ENCODE results near the gene OS9.

Gene OS9

DNA sequence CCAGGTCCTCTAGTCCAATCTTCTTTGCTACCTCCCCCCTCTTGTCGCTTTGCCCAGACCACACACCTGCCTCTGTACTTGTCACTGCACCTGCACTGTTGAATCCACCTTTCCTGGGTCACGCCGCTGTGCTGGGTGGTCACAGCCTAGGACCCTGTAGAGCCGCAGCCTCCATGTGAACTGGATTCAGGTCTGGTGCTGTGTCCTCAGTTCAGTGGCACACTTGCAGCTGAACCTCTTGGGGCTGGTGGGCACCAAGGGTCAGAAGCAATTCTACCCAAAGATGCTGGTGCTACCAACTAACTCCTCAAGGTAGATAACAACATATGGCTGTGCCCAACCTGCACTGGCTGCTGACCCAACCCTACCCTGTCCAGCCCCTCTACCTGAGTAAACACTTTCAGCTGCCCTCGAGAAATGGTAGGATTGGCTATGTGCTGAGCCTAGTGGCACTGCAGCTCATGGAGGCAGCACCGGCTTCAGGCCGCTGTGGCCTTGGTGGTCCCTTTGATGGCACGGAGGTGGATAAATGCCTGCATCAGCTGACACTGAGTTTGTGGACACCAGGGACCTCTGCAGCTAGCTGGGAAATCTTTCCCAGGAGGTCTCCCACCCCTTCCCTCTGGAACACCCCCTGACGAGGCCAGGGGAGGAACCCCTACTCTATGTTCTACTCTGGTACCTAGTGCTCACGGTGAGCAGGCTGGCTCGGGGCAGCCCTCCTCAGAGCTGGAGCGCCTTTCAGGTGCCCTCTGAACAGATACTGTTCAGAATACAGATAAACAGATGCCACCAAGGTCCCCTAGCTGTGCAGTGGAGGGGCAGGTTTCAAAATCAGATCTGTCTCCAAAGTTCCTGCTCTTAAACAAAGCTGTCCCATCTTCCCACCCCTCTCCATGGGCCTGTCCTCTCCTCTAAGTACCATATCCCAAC, 30.3 kb downstream of the OS9 start:
- no peak for DNase-seq

GRCh38 chr12:57724936-57725740, 31.2 kb downstream of the OS9 start:
- DNase-seq, result no peak

- DNase-seq, result no peak
Measured at GRCh38 chr12:57725851-57726150, 31.9 kb downstream of the OS9 start.

DNA sequence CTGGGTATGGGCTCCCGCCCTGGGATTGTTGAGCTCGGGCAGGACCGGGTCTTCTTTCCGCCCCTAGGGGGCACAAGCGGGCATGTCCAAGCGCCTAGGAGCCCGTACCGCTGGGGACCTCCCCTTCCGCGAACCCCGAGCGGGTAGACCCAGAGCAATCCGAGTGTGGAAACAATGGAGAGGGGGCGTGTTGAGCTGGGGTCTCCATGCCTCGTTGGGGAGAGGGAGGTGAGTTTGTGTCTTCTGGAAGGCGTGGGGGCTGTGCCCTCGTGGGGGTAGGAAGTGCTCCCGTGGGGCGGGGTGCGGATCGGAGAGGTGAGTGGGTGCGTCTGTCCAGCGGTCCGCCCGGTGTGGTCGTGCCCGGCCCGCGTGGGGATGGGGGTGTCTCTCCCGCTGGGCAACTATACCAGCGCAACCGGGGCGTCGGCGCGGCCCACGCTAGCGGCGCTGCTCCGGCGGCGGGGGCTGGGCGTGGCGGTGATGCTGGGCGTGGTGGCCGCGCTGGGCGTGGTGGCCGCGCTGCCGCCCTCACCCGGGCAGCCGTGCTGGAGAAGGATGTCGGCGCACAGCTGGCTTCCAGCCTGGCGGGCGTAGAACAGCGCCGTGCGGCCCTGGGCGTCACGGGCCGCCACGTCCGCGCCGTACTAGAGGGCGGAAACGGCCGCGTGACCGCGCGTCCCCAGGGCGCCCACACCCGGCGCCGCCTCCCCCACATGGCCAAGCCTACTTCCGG, 32.4 kb downstream of the OS9 start:
- no peak for DNase-seq

DNA sequence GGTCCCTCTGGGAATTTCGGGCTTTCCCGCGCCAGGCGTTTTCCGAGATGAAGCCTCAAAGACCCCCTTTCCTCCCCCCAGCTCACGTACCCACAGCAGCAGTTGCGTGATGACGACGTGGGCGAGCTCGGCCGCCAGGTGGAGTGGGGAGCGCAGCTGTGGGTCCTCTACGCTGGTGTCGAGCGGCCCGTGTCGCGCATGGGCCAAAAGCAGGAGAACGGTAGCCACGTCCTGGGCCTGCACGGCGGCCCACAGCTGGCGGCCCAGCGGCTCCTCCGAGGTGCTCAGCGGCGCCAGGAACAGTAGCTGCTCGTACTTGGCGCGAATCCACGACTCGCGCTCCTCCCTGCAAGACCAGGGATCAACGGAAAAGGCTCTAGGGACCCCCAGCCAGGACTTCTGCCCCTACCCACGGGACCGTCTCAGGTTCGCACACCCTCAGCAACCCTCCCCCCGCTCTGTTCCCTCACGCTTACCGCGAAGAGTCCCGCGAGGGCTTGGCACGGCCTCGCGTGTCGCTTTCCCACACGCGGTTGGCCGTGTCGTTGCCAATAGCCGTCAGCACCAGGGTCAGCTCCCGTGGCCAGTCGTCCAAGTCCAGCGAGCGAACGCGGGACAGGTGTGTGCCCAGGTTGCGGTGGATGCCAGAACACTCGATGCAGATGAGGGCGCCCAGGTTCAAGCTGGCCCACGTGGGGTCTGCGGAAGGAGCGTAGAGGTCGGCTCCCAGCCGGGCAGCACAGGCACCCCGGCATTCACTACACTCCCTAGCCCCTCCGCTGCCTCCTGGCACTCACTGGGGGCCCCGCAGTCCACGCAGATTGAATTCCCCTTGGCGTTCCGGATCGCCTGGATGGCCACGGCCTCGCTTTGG, 33.2 kb downstream of the OS9 start:
- DNase-seq, result no peak

DNA sequence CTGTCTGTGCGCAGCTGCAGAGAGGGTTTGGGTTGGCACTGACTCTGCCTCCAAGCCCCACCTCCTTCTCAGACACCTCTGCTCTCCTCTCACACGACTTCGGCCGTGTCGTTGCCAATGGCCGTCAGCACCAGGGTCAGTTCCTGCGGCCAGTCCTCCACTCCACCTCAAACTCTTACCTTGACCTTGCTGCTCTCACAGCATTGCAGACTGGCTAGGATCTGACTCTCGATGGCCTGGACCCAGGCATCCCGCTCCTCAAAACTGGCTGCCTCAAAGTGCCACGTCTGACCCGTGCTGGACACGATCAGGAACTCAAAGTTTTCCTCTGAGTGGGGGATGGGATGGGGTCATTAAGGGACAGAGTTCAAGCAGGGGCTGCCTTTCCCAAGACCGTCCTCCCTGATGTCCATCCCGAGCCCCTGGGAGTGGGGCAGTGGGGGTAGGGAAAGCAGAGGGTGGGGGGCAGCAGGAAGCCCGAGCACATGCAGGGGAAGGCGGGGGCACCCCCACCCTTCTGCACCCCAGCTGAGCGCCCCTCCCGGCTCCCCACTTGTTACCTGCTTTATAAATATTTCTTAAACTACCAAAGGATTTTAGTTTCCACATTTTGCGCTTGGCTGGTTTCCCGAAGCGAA, 33.9 kb downstream of the OS9 start:
- DNase-seq, result no peak

GRCh38 chr12:57729321-57729844, 35.5 kb downstream of the OS9 start:
- DNase-seq, result no peak

DNA sequence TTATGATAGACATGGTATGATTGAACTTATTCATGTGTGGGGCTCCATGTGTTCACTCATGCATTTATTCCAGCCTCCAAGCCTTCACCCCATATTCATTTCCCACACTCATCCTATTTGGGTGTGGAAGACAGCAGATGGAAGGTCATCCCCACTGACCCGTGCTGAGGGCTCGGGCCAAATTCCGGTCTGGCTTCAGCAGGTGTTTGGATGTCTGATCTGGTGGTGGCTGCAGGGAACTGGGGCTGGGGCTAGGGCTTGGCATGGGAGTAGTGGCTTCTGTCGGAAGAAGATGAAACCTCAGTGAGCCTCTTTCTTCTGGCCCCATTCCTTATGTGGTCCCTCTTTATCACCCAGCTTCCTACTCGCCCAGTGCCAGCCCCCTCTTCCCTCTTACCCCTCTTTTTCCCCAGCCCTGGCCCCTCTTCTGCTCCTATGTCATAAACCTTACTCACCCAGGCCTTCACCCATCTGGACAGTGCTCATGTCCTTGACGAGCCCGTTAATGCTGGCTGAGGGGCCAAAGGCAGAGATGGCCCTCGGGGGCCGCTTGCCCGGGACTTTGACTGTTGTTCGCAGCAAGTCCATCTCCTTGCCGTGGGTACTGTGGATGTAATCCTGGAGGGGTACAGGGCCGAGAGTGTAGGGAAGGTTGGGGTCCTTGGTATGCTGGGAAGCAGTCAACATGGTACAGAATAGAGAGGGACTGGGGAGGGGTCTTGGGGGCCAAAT, 36.6 kb downstream of the OS9 start:
- DNase-seq, result no peak

DNA sequence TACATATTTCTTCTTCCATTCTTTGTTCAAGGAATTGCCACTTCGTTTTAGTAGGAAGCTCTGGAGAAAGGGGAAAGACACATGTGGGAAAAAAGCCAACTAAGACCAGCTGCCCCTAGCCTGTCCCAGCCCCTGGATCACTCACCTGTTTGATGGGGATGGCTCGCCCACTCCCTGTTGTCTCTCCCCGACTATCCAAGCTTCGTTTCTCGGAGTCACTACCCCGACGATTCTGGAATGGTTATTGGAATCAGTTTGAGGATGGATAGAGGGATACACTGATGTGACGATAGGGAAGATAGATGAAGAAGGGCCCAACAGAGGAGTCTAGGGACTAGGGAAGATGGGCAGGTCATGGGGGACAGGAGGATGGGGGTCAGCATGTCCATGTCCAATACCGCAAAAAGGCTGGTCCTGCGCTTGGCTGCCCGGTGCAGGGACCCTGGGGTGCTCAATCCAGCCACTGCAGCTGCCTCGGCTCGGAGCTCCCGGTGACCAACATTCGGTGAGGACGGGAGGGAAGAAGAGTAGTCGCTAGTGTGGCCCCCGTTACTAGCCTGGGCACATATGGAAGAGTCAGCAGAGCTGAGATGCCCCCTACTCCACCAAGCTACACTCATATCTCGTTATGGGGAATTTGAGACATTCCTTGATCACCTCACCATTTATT, 37.6 kb downstream of the OS9 start:
- DNase-seq, result no peak

GRCh38 chr12:57732270-57732669, 38.3 kb downstream of the OS9 start:
- no peak for DNase-seq

GRCh38 chr12:57732726-57733593, 39.0 kb downstream of the OS9 start:
- DNase-seq, result no peak

GRCh38 chr12:57733928-57734327, 40.0 kb downstream of the OS9 start:
- DNase-seq, result no peak

GRCh38 chr12:57734591-57734990, 40.7 kb downstream of the OS9 start:
- no peak for DNase-seq

DNA sequence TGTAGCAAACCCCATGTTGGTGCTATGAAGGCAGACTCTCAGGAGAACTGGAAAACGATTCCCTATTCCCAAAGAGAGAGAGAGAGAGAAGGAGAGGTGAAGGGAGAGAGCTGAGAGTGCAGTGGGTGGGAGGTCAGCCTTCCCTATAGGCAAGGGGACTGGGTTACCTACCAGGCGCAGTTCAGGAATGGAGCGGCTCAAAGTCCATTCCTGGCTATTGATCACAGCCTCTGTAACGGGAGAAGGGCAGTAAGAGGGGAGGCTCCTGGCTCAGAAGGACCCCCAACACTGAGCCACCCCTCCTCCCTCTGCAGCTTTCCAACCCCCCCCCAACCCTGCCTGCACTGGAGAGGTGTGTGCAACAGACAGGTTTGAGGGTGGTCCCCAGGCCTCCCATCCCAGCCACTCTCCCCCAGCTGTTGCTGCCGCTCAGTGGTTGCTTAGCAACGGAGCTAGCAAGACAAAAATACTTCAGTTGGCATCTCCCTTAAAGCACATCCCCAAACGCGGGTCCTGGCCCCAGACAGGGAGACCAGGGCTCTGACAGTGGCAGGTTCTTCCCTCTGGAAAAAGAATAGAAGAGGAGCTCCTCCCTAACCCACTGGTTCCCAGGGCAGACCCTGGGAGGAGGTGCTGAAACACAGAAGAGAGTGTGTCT, 41.4 kb downstream of the OS9 start:
- no peak for DNase-seq

DNA sequence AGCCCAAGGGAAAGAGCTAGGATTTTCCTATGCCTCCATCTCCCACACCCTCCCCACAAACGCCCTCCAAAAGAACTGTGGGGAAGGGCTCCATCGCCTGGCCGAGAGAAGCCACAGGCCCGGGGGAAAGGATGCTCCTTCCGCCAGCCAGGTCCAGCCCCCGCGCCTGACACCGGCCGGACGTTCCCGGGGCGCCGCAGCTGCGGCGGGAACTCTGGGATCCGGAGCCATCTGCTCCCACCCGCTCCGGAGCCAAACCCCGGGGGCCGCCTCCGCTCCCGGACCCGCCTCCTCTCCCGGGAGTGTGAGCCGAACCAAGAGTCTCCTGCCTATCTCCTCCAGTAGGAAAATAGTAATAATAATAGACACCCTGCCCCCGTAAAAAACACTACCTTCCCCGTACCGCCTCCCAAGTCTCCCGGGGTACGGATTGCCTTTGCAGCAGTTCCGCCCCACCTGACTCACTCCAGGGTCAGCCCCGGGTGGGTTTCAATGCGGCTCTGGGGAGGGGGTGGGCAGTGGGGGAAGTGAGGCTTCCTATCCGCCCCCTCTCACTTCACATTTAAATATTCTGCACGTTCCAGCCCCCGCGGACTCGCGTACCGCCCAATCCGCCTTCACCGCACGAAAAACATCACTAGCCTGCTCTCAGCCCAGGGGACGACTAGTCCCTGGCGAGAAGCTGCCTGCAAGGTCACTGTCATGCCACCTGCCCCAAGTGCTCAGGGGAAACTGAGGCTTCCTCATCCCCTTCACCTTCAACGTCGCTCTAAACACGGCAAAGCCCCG, 42.2 kb downstream of the OS9 start:
- no peak for DNase-seq

- DNase-seq, result no peak
Measured at GRCh38 chr12:57736741-57737466, 43.0 kb downstream of the OS9 start.

Data from AML-193 (cell line).